Activated CD4-positive, alpha-beta memory T cell treated with anti-CD3 and anti-CD28 coated beads for 36 hours (primary cell): ENCODE results near the gene COL18A1. TPM values are rescaled to one million over a fixed set of nuclear protein-coding genes. Genes with fewer than 3 reads are reported as not detected.

Experiments
- CTCF ChIA-PET: fragments of 350-600 bp; sonication (Branson Sonifier 250); formaldehyde crosslinking; loops from one replicate; lab custom pipeline; 2021; ENCODE audit warnings: antibody characterized with exemption, inconsistent platforms; lab: Charles Lee
- POLR2A ChIA-PET: fragments of 350-600 bp; sonication (Branson Sonifier 250); formaldehyde crosslinking; loops from one replicate; lab custom pipeline; 2021; ENCODE audit warnings: antibody characterized with exemption; lab: Charles Lee
- DNase-seq: peaks from one replicate; pipeline ENCODE4 v3.0.0-alpha.2; 2020
- H3K27ac Mint-ChIP-seq: one replicate; pipeline ENCODE4 v1.8.0; 2021; ENCODE audit warnings: mixed read lengths
- H3K27me3 Mint-ChIP-seq: one replicate; pipeline ENCODE4 v1.8.0; 2021; ENCODE audit warnings: mixed read lengths
- H3K36me3 Mint-ChIP-seq: one replicate; pipeline ENCODE4 v1.8.0; 2021; ENCODE audit warnings: mixed read lengths
- H3K4me1 Mint-ChIP-seq: one replicate; pipeline ENCODE4 v1.8.0; 2021; ENCODE audit warnings: low read depth, mixed read lengths
- H3K4me3 Mint-ChIP-seq: one replicate; pipeline ENCODE4 v1.8.0; 2021; ENCODE audit warnings: mild to moderate bottlenecking, mixed read lengths
- H3K9me3 Mint-ChIP-seq: one replicate; pipeline ENCODE4 v1.8.0; 2021; ENCODE audit warnings: mixed read lengths
- intact Hi-C: fragments of 100-400 bp; cut with micrococcal nuclease; formaldehyde crosslinking; loops from one replicate; pipeline ENCODE4 v1.15.1; 2023
- total RNA-seq, 2 experiments: library from RNA; stranded (reverse); gene quantifications; one replicate each; pipeline ENCODE4 v1.2.3, GENCODE V29; 2021

COL18A1 gene
- total RNA-seq, 2 experiments from 2014 or later, result 4.5 TPM

DNA sequence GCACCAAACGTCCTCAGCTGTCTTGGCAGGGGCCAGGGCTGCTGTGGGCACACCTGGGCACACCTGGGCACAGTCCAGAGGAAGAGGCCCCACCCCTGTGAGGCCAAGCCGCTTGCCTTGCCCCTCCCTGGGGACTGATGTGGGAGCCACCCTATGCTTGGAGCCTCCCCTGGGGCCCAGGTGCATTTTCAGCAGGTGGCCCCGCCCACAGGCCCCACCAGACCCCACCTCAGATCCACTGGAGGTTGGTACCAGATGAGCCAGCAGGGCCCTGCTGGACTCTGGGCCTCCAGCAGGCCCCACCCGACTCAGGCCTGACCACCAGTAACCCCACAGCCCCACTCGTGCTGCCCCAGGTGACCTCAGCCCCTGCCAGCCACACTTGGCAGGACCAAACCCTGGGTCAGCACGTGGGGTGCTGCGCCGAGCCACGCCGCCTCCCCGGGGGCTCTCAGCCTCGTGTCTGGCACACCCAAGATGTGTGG is 128.4 kb downstream of the COL18A1 start:
- CTCF ChIA-PET, result no interaction called here
- Mint-ChIP-seq H3K27me3 (no peaks in the 10 kb centered on the region), H3K9me3 (no peaks in the 10 kb centered on the region), H3K4me3 (no peak overlapping the region), H3K27ac (no peak overlapping the region), H3K36me3 (peaks cover 21% of the 10 kb centered on the region), H3K4me1 (peaks cover 6% of the 10 kb centered on the region)
- DNase-seq, result no peak
- POLR2A ChIA-PET, result no interaction called here
- intact Hi-C loops, result no loop called here

DNA sequence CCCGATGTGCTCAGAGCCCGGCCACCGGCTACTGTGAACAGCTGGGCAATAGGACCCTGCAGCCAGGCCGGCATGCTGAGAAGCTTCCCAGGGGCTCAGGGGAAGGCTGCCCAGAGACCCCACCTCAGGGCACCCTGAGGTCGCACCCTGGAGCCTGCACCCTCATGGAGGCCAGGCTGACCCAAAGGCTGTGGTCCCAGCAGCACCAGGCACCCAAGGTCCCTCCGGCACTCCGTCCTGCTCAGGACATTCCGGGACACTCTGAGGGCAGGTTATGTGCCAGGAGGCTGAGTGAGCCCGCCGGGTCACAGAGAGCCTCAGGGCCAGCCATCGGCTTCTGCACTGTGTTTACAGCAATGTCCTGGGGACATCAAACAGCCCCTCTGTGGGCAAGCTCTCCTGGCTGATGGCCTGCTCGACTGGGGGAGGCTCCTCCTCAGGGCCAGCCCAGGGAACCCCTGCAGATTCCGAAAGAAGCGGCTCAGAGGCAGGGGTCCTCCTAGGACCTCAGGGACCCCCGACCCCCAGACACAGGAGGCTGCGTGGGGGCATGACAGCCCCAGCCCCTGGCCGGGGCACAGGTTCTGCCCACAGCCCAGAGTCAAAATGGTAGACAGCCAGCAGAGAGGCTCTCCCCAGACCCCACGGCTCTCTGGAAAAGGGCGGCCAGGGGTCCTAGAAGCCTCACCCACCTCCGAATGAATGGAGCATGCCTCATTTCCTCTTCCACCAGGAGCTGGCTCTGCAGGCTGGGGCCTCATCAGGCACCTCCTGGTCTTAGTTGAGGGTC is 129.1 kb downstream of the COL18A1 start:
- ChIA-PET CTCF (no interaction called here), POLR2A (no interaction called here)
- Mint-ChIP-seq H3K4me3 (no peak overlapping the region), H3K36me3 (peaks cover 21% of the 10 kb centered on the region), H3K4me1 (peaks cover 8% of the 10 kb centered on the region), H3K9me3 (no peaks in the 10 kb centered on the region), H3K27ac (no peak overlapping the region), H3K27me3 (no peaks in the 10 kb centered on the region)
- no peak for DNase-seq
- intact Hi-C loops, result no loop called here

DNA sequence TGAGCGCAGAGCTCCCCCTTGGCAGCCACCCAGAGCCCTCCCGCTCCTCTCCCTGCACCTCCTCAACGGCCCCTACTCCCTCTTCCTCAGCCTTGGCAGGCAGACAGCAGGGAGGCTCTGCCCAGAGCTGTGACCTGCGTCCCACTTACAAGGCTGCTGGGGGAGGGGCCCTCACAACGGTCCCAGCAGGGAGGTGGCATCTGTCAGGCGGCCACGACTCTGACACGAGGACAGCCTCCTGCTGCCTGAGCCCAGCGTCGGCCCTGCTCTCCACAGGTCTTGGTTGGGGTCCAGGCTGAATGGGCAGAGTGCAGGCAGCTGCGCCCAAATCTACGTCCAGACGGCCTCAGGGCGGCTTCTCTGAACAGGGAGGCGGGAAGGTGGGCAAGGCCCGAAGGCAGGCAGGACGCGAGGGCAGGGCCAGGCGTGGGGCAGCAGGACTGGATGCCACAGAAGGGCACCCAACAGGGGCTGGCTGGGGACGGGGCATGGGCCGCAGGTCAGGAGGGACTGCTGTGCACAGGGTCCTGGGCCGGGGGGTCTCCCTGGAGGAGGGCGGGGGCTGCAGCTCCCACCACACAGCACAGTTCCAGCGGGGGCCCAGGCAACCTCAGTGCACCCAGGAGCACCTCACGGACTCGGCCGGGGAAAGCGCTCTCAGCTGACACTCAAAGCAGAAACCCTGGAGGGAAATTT is 129.8 kb downstream of the COL18A1 start:
- DNase-seq, result no peak
- Mint-ChIP-seq H3K4me3 (no peak overlapping the region), H3K27me3 (no peaks in the 10 kb centered on the region), H3K27ac (no peak overlapping the region), H3K36me3 (peaks cover 21% of the 10 kb centered on the region), H3K4me1 (peaks cover 15% of the 10 kb centered on the region), H3K9me3 (no peaks in the 10 kb centered on the region)
- intact Hi-C loops, result no loop called here
- CTCF ChIA-PET, result interaction anchor here (0.9 kb wide), 1 partner anchor 62 kb away, joined by 7 read pairs; no protein-coding TSS in a partner anchor
- POLR2A ChIA-PET, result no interaction called here

DNA sequence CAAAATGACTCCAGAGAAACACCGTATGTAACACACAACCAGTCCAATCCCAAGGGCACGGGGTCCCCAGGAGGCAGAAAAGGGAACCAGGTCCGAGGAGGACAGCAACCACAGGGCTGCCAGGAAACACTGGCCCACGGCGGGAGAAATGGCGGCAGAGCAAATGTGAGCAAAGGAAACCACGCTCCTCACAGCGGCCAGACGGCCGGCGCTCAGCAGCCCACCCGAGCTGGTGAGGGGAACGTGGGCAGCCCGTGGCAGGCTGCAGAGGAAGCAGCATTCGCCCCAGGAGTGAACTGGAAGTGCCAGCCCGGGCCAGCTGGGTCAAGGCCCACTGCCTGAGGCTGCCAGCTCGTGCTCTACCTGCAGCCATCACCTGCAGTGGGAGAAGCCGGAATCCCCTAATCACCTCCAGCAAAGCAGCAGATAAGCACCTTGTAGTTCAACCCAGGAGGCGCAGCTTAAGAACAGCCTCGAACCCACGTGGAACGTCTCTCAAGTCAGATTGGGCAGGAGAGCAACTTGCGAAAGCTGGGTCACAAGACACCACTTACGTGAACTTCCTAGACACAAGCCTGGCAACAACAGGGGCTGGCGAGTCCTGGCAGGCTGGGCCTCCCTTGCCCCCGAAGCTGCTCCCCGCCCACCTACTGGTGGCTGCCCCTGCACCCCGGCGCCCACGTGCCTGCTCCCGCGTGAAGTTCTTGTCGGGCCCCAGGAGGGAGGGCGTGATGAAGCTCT is 130.5 kb downstream of the COL18A1 start:
- peaks cover 23% of the 10 kb centered on the region for H3K4me1 Mint-ChIP-seq
- peaks cover 21% of the 10 kb centered on the region for H3K36me3 Mint-ChIP-seq
- ChIA-PET CTCF (interaction anchor here (0.9 kb wide), 1 partner anchor 61 kb away, joined by 7 read pairs; no protein-coding TSS in a partner anchor), POLR2A (no interaction called here)
- no peaks in the 10 kb centered on the region for H3K9me3 Mint-ChIP-seq
- H3K4me3 Mint-ChIP-seq, result no peak overlapping the region
- no peak for DNase-seq
- H3K27ac Mint-ChIP-seq, result no peak overlapping the region
- H3K27me3 Mint-ChIP-seq, result no peaks in the 10 kb centered on the region
- intact Hi-C loops, result no loop called here

DNA sequence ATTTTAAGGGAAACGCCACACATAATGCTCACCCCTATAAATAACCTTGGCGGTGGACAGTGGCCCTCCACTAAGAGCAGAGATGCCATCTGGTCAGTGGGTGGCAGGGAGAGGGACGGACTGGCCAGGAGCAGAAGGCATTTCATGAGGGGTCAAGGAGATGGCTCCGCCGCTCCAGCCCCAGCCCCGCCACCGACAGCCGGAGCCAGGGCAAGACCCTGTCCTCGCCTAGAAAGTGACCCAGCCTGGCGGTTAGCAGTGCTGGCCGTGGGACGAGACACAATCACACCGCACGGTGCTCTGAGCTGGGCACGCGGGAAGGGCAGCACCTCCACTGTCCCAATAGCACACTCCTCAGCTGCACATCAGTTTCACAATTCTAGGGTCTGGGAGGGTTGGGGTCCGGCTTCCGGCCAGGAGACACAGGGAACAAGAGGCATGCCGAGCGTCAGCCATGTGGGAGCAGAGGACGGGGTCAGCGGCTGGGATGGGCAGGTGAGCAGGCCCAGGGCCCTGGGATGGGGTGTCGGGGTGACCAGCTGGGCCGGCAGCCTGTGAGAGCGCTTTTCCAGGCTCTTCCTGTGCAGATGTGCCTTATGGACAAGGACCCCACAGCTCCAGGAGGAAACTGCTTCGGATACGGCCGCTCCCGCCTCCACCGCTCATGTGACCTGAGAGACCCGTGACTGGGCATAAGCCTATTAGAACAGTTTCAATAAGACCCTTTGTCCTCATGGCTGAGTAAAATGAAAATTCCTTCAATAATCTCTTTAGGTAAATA is 131.5 kb downstream of the COL18A1 start:
- ChIA-PET CTCF (no interaction called here), POLR2A (no interaction called here)
- Mint-ChIP-seq H3K4me1 (peaks cover 29% of the 10 kb centered on the region), H3K36me3 (peaks cover 21% of the 10 kb centered on the region), H3K27me3 (no peaks in the 10 kb centered on the region), H3K27ac (no peak overlapping the region), H3K9me3 (no peaks in the 10 kb centered on the region), H3K4me3 (no peak overlapping the region)
- no peak for DNase-seq
- intact Hi-C loops, result no loop called here

DNA sequence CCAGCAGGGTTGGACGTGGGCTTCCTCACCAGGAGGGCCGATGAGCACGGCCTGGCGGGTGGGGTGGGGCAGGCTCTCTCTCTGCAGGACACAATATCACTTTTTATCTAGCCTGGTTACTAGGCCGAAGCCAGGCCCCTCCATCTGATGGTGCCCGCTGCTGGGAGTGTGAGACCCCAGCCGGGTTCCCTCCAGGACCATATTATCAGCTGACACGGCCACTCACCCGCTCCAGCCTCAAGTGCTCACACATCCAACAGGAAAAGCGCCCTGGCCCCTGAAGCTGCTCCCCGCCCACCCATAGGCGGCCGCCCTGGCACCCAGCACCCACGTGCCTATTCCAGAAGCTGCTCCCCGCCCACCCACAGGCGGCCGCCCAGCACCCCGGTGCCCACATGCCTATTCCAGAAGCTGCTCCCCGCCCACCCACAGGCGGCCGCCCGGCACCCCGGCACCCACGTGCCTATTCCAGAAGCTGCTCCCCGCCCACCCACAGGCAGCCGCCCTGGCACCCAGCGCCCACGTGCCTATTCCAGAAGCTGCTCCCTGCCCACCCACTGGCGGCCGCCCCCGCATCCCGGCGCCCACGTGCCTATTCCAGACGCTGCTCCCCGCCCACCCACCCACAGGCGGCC is 132.3 kb downstream of the COL18A1 start:
- Mint-ChIP-seq H3K27me3 (no peaks in the 10 kb centered on the region), H3K4me1 (peaks cover 29% of the 10 kb centered on the region), H3K36me3 (peaks cover 17% of the 10 kb centered on the region), H3K4me3 (no peak overlapping the region), H3K9me3 (no peaks in the 10 kb centered on the region), H3K27ac (no peak overlapping the region)
- intact Hi-C loops, result no loop called here
- no peak for DNase-seq
- POLR2A ChIA-PET, result no interaction called here
- CTCF ChIA-PET, result no interaction called here

DNA sequence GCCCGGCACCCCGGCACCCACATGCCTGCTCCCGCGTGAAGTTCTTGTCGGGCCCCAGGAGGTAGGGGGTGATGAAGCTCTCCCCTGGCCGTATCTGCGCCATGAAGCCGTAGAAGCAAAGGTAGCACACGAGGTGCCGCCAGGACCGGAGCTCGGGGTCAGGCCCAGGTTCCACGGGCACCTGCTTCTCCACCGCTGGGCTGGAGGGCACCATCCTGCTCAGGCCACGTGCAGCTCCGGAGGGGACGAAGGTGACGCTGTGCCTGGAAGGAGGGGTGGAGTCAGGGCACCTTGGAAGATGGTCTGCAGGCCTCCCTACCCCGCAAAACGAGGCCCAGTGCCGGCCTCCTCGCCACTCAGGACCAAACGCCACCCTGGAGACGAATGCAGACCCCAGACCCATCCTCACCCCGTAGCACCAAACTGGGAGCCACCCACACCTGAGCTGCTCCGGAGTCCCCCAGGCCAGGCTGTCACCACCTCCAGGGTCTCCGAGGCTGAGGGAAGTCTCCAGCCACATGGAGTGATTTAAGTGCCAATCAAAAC is 132.9 kb downstream of the COL18A1 start:
- POLR2A ChIA-PET, result no interaction called here
- Mint-ChIP-seq H3K4me3 (no peak overlapping the region), H3K4me1 (peaks cover 26% of the 10 kb centered on the region)

DNA sequence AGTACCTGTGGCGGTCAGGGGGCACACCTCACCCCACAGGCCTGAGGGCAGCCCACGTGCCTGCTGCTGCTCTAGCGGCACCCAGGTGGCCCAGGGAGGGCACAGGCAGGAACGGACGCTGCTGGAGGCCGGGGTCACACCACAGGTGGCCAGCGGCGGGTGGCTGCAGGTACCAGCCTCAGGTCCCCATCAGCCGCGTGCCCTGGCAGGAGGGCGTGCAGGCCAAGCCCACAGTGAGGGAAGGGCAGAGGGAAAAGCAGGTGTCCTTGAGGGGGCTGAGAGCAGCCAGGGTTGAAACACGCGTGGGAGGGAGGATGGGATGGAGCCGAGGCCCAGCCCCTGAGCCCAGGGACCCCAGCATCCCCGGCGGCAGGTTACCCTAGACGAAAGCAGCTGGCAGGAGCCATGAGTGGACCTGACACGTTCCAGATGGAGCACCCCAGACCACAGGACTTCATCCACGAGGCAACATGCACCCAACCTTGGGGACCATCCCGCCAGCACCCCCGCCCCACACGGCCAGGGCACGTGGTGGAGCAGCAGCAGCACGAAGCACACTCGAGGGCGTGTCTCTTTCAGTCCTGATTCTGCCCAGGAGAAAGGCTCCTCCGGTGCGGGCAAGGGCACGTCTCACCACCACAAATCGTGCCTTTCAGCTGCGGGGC is 133.5 kb downstream of the COL18A1 start:
- intact Hi-C loops, result no loop called here
- Mint-ChIP-seq H3K27me3 (no peaks in the 10 kb centered on the region), H3K9me3 (no peaks in the 10 kb centered on the region), H3K36me3 (peaks cover 17% of the 10 kb centered on the region), H3K4me3 (no peak overlapping the region), H3K27ac (no peak overlapping the region), H3K4me1 (peaks cover 26% of the 10 kb centered on the region)
- ChIA-PET CTCF (no interaction called here), POLR2A (no interaction called here)
- no peak for DNase-seq

More for the DNA sequence above, 132.9 kb downstream of the COL18A1 start:
- Mint-ChIP-seq H3K36me3 (peaks cover 17% of the 10 kb centered on the region), H3K27me3 (no peaks in the 10 kb centered on the region), H3K9me3 (no peaks in the 10 kb centered on the region), H3K27ac (no peak overlapping the region)
- intact Hi-C loops, result no loop called here
- no peak for DNase-seq
- CTCF ChIA-PET, result no interaction called here

DNA sequence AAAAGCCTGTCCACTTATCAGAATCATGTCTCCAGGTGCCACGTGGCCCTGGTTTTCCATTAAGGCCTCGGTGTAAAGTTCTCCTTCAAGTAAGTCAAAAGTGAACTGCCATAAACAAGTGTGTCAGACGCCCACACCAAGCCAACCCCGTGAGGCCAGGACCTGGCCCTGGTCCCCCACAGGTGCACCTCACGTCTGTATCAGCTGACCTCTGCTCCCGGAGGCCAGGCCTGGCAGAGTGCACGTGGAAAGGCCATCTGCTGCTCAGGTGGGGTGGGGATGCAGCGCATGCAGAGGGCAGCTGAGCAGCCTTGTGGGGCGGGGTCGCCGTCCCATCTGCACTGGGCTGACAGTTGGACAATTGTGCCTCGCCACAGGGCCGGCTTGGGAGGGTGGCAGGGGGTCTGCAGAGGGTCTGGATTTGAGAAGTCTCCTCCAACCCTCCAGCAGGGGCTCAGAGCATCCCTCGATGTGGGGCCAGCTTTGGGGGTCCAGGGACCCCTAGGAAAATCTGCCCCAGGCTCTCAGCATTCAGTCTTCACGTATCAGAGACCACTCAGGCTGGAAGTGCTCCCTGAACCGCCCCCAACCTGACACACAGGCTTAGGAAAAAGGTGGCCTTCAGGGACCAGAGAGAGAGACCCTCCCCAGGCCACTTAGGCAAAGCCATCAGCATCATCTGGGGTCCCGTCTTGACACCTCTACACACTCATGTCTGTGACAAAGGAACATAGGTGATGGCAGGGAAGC is 134.3 kb downstream of the COL18A1 start:
- no peak overlapping the region for H3K27ac Mint-ChIP-seq
- no peak for DNase-seq
- H3K27me3 Mint-ChIP-seq, result no peaks in the 10 kb centered on the region
- H3K4me1 Mint-ChIP-seq, result peaks cover 25% of the 10 kb centered on the region
- intact Hi-C loops, result no loop called here
- H3K36me3 Mint-ChIP-seq, result peaks cover 17% of the 10 kb centered on the region
- ChIA-PET POLR2A (interaction anchor here (1.0 kb wide), 1 partner anchor 12 kb away, joined by 3 read pairs; no protein-coding TSS in a partner anchor), CTCF (no interaction called here)
- H3K9me3 Mint-ChIP-seq, result no peaks in the 10 kb centered on the region
- H3K4me3 Mint-ChIP-seq, result no peak overlapping the region
